Loucy (cell line): ENCODE results near the gene FCER2.
A peak's percentile ranks its signal among the peaks of the same experiment; 100 is the strongest.

Experiments
- H2AFZ ChIP-seq: fragments of 200-600 bp; sonication (generic); 2 replicates; pipeline ENCODE4 v1.6.0; 2016; ENCODE audit warnings: antibody characterized with exemption, mild to moderate bottlenecking, low read length, moderate library complexity
- H3F3A ChIP-seq: fragments of 200-600 bp; 2 replicates; pipeline ENCODE4 v1.6.0; 2016; ENCODE audit warnings: antibody characterized with exemption, low read depth, mild to moderate bottlenecking
- H3K27me3 ChIP-seq: fragments of 200-600 bp; sonication (generic); 2 replicates; pipeline ENCODE4 v1.6.1; 2014; ENCODE audit warnings: low read length, mild to moderate bottlenecking; ENCODE audit not compliant: insufficient read depth, poor library complexity, severe bottlenecking
- H3K36me3 ChIP-seq: fragments of 200-600 bp; sonication (generic); 2 replicates; pipeline ENCODE4 v1.6.1; 2016; ENCODE audit warnings: low read length; ENCODE audit not compliant: insufficient read depth
- H3K4me1 ChIP-seq: fragments of 200-600 bp; sonication (generic); 2 replicates; pipeline ENCODE4 v1.5.1; 2014; ENCODE audit warnings: low read length, mild to moderate bottlenecking; ENCODE audit not compliant: insufficient read depth, poor library complexity, severe bottlenecking
- H3K4me2 ChIP-seq: fragments of 200-600 bp; sonication (generic); 2 replicates; pipeline ENCODE4 v1.6.0; 2014; ENCODE audit warnings: antibody characterized with exemption, low read length, low read depth, mild to moderate bottlenecking; ENCODE audit not compliant: poor library complexity, severe bottlenecking
- H3K4me3 ChIP-seq: fragments of 200-600 bp; sonication (generic); 2 replicates; pipeline ENCODE4 v1.5.1; 2014; ENCODE audit warnings: low read length, mild to moderate bottlenecking, mixed read lengths; ENCODE audit not compliant: poor library complexity, severe bottlenecking
- H3K79me2 ChIP-seq: fragments of 200-600 bp; sonication (generic); 2 replicates; pipeline ENCODE4 v1.6.1; 2014; ENCODE audit warnings: low read length; ENCODE audit not compliant: insufficient read depth
- H3K9ac ChIP-seq: fragments of 200-600 bp; sonication (generic); 2 replicates; pipeline ENCODE4 v1.6.0; 2014; ENCODE audit warnings: mild to moderate bottlenecking, low read depth, low read length, moderate library complexity; ENCODE audit not compliant: poor library complexity, severe bottlenecking
- H3K9me2 ChIP-seq: fragments of 200-600 bp; sonication (generic); replicated peaks from 2 replicates; pipeline ENCODE4 v1.6.1; 2016; ENCODE audit warnings: low read depth, low read length, mixed read lengths
- H3K9me3 ChIP-seq: fragments of 200-600 bp; sonication (generic); 2 replicates; pipeline ENCODE4 v1.6.1; 2014; ENCODE audit warnings: mild to moderate bottlenecking, antibody characterized with exemption, low read length, low read depth; ENCODE audit not compliant: insufficient read depth
- H4K20me1 ChIP-seq: fragments of 200-600 bp; sonication (generic); 2 replicates; pipeline ENCODE4 v1.6.0; 2014; ENCODE audit warnings: antibody characterized with exemption, low read length, mild to moderate bottlenecking; ENCODE audit not compliant: insufficient read depth, poor library complexity, severe bottlenecking
- EZH2phosphoT487 ChIP-seq: fragments of 200-600 bp; IDR thresholded peaks from 2 replicates; pipeline ENCODE4 v1.6.1; 2018; ENCODE audit warnings: antibody characterized with exemption, mild to moderate bottlenecking, moderate library complexity, borderline replicate concordance
- TF ChIP-seq, protein P1 (sequence below): fragments of 200-600 bp; sonication (generic); conservative IDR thresholded peaks from 2 replicates; pipeline ENCODE4 v1.5.1; 2014; ENCODE audit warnings: mild to moderate bottlenecking, antibody characterized with exemption, low read length

Gene FCER2

DNA sequence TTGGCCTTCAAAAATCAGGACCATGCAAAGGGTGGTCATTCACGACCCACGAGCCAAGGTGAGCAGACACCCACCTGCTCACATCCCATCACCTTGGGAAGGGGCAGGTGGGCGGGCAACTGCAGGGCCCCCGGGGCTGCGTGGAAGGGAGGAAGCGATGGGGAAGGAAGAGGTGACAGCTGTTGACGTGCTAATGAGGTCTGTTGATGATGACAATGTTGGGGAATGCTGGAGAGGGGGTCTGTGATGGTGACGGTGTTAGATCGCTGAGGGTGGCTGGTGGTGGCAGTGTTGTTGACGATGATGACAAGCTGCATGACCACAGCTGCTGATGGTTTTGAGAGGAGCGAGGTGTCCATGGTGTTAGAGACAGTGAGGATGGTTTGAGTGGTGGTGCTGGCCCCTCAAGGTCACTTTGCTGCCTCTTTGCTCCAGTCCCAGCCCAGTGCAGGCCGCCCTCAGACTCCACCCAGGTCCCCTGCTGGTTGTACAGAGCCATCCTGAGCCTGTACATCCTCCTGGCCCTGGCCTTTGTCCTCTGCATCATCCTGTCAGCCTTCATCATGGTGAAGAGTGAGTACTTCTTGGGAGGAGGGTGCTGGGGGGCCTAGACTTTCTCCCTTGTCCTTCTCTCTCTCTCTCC, 24.1 kb downstream of the FCER2 start:
- Histone ChIP-seq H3K4me3 (no peak overlapping the region), H3K27me3 (no peaks in the 10 kb centered on the region), H3K9me3 (no peaks in the 10 kb centered on the region), H3K36me3 (no peaks in the 10 kb centered on the region; the same call in 1 of the 2 replicates), H3K4me1 (peaks cover 37% of the 10 kb centered on the region), H2AFZ (no peak overlapping the region; the same call in 1 of the 2 replicates), H3K9ac (no peak overlapping the region), H3K9me2 (no peaks in the 10 kb centered on the region), H3K79me2 (peaks cover 20% of the 10 kb centered on the region), H4K20me1 (peaks cover 16% of the 10 kb centered on the region), H3F3A (no peaks in the 10 kb centered on the region), H3K4me2 (no peak overlapping the region)
- TF ChIP-seq, protein P1, sequence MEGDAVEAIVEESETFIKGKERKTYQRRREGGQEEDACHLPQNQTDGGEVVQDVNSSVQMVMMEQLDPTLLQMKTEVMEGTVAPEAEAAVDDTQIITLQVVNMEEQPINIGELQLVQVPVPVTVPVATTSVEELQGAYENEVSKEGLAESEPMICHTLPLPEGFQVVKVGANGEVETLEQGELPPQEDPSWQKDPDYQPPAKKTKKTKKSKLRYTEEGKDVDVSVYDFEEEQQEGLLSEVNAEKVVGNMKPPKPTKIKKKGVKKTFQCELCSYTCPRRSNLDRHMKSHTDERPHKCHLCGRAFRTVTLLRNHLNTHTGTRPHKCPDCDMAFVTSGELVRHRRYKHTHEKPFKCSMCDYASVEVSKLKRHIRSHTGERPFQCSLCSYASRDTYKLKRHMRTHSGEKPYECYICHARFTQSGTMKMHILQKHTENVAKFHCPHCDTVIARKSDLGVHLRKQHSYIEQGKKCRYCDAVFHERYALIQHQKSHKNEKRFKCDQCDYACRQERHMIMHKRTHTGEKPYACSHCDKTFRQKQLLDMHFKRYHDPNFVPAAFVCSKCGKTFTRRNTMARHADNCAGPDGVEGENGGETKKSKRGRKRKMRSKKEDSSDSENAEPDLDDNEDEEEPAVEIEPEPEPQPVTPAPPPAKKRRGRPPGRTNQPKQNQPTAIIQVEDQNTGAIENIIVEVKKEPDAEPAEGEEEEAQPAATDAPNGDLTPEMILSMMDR, result no peak
- TF ChIP-seq EZH2phosphoT487, result no peak

DNA sequence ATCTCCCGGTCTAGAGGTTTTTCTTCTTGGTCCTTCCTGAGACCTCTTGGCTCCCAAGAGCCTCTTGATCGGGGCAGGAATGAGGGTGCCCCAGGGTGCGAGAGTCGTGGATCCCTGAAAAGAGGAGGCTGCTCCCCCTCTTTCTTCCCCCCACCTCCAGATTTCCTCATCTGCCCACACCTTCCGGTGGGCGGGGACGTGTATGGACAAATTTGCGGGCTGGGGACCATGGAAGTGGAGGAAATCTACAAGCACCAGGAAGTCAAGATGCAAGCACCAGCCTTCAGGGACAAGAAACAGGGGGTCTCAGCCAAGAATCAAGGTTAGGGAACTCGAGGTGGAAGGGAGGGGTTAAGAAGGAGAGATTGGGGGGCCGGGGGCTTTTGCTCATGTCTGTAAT, 25.1 kb downstream of the FCER2 start, which contains the start of gene MCEMP1:
MCEMP1 (plus strand) TSS at position 237 of the 400 bp plus-strand sequence; CDS start at position 268, 31 bp downstream.
- peak within 1 kb of the TSS; percentile 26 for H2AFZ ChIP-seq
- H3K4me1 ChIP-seq, result peaks cover 37% of the 10 kb centered on the region
- no peaks in the 10 kb centered on the region for H3F3A ChIP-seq
- H3K4me2 ChIP-seq, result peak within 1 kb of the TSS; percentile 46
- no peaks in the 10 kb centered on the region for H3K9me3 ChIP-seq
- peak within 1 kb of the TSS; percentile 29 for H3K9ac ChIP-seq
- no peaks in the 10 kb centered on the region for H3K36me3 ChIP-seq
- H3K4me3 ChIP-seq, result peak within 1 kb of the TSS; percentile 37
- H3K79me2 ChIP-seq, result peaks cover 11% of the 10 kb centered on the region
- H3K9me2 ChIP-seq, result no peaks in the 10 kb centered on the region
- peaks cover 6% of the 10 kb centered on the region for H4K20me1 ChIP-seq
- TF ChIP-seq EZH2phosphoT487, result no peak
- TF ChIP-seq, protein P1, result no peak
- no peaks in the 10 kb centered on the region for H3K27me3 ChIP-seq

- Histone ChIP-seq H3K9me3 (no peaks in the 10 kb centered on the region), H3K4me1 (peaks cover 34% of the 10 kb centered on the region), H3K27me3 (no peaks in the 10 kb centered on the region), H2AFZ (peak overlapping the region; percentile 26), H3K4me2 (peak overlapping the region; percentile 46), H3K4me3 (peak overlapping the region; percentile 37), H4K20me1 (peaks cover 2% of the 10 kb centered on the region), H3K79me2 (peaks cover 7% of the 10 kb centered on the region; the same call in 1 of the 2 replicates), H3K36me3 (no peaks in the 10 kb centered on the region), H3K9ac (peak overlapping the region; percentile 29), H3F3A (no peaks in the 10 kb centered on the region), H3K9me2 (no peaks in the 10 kb centered on the region)
- no peak for TF ChIP-seq EZH2phosphoT487
- TF ChIP-seq, protein P1, result no peak
Observed at GRCh38 chr19:7676376-7676775, 25.6 kb downstream of the FCER2 start.
